COR-L47 (cell line): Measurements from ENCODE around the gene USP17L13.
"Not testable (repeated sequence)": the region's sequence is repeated elsewhere in the genome, so short reads cannot be mapped to it uniquely, and the experiment has no call there.

Experiments used
- DNase-seq: peaks from one replicate; lab custom pipeline; 2025; lab: John Stamatoyannopoulos, UW

The USP17L13 gene, protein sequence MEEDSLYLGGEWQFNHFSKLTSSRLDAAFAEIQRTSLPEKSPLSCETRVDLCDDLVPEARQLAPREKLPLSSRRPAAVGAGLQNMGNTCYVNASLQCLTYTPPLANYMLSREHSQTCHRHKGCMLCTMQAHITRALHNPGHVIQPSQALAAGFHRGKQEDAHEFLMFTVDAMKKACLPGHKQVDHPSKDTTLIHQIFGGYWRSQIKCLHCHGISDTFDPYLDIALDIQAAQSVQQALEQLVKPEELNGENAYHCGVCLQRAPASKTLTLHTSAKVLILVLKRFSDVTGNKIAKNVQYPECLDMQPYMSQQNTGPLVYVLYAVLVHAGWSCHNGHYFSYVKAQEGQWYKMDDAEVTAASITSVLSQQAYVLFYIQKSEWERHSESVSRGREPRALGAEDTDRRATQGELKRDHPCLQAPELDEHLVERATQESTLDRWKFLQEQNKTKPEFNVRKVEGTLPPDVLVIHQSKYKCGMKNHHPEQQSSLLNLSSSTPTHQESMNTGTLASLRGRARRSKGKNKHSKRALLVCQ

GRCh38 chr4:9224596-9224995 lies at the start of gene USP17L13:
USP17L13 (plus strand) TSS chr4:9224896; CDS start chr4:9224896, 0 bp downstream.
- not testable (repeated sequence) for DNase-seq

DNA sequence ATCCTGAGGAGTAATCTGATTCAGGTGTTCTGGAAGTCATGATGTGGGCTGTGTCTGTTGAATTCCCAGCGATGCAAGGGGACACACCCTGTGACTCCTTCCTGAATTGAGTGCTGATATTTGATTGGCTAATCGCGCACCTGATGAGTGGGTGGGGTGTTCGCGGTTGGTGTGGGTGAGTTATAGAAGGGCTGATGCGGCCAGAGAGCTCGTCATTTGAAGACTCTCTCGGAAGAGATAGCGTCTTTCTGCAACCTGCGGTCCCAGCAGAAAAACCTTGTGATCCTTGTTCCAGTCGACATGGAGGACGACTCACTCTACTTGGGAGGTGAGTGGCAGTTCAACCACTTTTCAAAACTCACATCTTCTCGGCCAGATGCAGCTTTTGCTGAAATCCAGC lies 14.3 kb upstream of the USP17L13 start, which contains the start of gene USP17L10:
Gene USP17L10, plus strand, starts transcription at position 301 of the 400 bp plus-strand sequence. Its CDS starts 0 bp downstream, at position 301.
- not testable (repeated sequence) for DNase-seq

GRCh38 chr4:9214701-9215100 lies 10.0 kb upstream of the USP17L13 start:
- DNase-seq: not testable (repeated sequence)

- DNase-seq: not testable (repeated sequence)
Observed at GRCh38 chr4:9215105-9215504, 9.6 kb upstream of the USP17L13 start, which contains the start of gene USP17L11. USP17L11 (plus strand) TSS chr4:9215405; CDS start chr4:9215405, 0 bp downstream.

GRCh38 chr4:9219852-9220251 lies 4.8 kb upstream of the USP17L13 start, which contains the start of gene USP17L12:
USP17L12 (plus strand) TSS chr4:9220152; CDS start chr4:9220152, 0 bp downstream.
- DNase-seq: not testable (repeated sequence)

DNA sequence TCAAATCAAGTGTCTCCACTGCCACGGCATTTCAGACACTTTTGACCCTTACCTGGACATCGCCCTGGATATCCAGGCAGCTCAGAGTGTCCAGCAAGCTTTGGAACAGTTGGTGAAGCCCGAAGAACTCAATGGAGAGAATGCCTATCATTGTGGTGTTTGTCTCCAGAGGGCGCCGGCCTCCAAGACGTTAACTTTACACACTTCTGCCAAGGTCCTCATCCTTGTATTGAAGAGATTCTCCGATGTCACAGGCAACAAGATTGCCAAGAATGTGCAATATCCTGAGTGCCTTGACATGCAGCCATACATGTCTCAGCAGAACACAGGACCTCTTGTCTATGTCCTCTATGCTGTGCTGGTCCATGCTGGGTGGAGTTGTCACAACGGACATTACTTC lies 5.6 kb downstream of the USP17L13 start:
- not testable (repeated sequence) for DNase-seq

DNA sequence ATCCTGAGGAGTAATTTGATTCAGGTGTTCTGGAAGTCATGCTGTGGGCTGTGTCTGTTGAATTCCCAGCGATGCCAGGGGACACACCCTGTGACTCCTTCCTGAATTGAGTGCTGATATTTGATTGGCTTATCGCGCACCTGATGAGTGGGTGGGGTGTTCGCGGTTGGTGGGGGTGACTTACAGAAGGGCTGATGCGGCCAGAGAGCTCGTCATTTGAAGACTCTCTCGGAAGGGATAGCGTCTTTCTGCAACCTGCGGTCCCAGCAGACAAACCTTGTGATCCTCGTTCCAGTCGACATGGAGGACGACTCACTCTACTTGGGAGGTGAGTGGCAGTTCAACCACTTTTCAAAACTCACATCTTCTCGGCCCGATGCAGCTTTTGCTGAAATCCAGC lies 9.4 kb downstream of the USP17L13 start, which contains the start of gene USP17L15:
Gene USP17L15, plus strand, starts transcription at position 301 of the 400 bp plus-strand sequence. Its CDS starts 0 bp downstream, at position 301.
- not testable (repeated sequence) for DNase-seq

DNA sequence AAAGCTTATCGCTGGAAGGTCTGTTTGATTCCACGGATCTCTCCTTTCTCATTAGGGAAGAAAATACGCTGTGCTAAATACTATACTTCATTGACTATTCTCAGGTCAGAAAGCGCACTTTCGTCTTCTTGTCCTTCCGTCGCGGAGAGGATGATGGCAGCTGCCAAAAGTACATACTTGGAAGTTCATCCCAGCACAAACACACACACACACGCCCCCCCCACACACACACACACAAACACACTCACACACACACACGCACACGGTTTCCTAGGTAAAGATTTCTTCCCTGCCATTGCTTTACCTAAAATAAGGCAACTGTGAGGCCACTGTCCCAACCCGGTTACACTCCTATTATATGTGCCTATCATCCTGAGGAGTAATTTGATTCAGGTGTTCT lies 13.8 kb downstream of the USP17L13 start:
- DNase-seq: not testable (repeated sequence)

DNA sequence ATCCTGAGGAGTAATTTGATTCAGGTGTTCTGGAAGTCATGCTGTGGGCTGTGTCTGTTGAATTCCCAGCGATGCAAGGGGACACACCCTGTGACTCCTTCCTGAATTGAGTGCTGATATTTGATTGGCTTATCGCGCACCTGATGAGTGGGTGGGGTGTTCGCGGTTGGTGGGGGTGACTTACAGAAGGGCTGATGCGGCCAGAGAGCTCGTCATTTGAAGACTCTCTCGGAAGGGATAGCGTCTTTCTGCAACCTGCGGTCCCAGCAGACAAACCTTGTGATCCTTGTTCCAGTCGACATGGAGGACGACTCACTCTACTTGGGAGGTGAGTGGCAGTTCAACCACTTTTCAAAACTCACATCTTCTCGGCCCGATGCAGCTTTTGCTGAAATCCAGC lies 18.9 kb downstream of the USP17L13 start, which contains the start of gene USP17L17:
Gene USP17L17, plus strand, starts transcription at position 301 of the 400 bp plus-strand sequence. Its CDS starts 0 bp downstream, at position 301.
- DNase-seq: not testable (repeated sequence)

GRCh38 chr4:9247953-9248680 lies 23.4 kb downstream of the USP17L13 start, which contains the start of gene USP17L18:
USP17L18 (plus strand) TSS chr4:9248630; CDS start chr4:9248630, 0 bp downstream.
- not testable (repeated sequence) for DNase-seq

DNA sequence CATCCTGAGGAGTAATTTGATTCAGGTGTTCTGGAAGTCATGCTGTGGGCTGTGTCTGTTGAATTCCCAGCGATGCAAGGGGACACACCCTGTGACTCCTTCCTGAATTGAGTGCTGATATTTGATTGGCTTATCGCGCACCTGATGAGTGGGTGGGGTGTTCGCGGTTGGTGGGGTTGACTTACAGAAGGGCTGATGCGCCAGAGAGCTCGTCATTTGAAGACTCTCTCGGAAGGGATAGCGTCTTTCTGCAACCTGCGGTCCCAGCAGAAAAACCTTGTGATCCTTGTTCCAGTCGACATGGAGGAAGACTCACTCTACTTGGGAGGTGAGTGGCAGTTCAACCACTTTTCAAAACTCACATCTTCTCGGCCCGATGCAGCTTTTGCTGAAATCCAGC lies 28.4 kb downstream of the USP17L13 start, which contains the start of gene USP17L19:
Gene USP17L19, plus strand, starts transcription at position 301 of the 400 bp plus-strand sequence. Its CDS starts 0 bp downstream, at position 301.
- DNase-seq: not testable (repeated sequence)

DNA sequence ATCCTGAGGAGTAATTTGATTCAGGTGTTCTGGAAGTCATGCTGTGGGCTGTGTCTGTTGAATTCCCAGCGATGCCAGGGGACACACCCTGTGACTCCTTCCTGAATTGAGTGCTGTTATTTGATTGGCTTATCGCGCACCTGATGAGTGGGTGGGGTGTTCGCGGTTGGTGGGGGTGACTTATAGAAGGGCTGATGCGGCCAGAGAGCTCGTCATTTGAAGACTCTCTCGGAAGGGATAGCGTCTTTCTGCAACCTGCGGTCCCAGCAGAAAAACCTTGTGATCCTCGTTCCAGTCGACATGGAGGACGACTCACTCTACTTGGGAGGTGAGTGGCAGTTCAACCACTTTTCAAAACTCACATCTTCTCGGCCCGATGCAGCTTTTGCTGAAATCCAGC lies 33.1 kb downstream of the USP17L13 start, which contains the start of gene USP17L20:
Gene USP17L20, plus strand, starts transcription at position 301 of the 400 bp plus-strand sequence. Its CDS starts 0 bp downstream, at position 301.
- not testable (repeated sequence) for DNase-seq

DNA sequence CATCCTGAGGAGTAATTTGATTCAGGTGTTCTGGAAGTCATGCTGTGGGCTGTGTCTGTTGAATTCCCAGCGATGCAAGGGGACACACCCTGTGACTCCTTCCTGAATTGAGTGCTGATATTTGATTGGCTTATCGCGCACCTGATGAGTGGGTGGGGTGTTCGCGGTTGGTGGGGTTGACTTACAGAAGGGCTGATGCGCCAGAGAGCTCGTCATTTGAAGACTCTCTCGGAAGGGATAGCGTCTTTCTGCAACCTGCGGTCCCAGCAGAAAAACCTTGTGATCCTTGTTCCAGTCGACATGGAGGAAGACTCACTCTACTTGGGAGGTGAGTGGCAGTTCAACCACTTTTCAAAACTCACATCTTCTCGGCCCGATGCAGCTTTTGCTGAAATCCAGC lies 37.9 kb downstream of the USP17L13 start, which contains the start of gene USP17L21:
Gene USP17L21, plus strand, starts transcription at position 301 of the 400 bp plus-strand sequence. Its CDS starts 0 bp downstream, at position 301.
- DNase-seq: not testable (repeated sequence)

- DNase-seq: not testable (repeated sequence)
Observed at GRCh38 chr4:9267319-9267718, 42.6 kb downstream of the USP17L13 start, which contains the start of gene USP17L22. USP17L22 (plus strand) TSS chr4:9267619; CDS start chr4:9267619, 0 bp downstream.

DNA sequence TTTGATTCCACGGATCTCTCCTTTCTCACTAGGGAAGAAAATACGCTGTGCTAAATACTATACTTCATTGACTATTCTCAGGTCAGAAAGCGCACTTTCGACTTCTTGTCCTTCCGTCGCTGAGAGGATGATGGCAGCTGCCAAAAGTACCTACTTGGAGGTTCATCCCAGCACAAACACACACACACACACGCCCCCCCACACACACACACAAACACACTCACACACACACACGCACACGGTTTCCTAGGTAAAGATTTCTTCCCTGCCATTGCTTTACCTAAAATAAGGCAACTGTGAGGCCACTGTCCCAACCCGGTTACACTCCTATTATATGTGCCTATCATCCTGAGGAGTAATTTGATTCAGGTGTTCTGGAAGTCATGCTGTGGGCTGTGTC lies 47.0 kb downstream of the USP17L13 start:
- not testable (repeated sequence) for DNase-seq
